NCI-H2171 (cell line): Measurements from ENCODE around the gene EFHD2.
"Not testable (repeated sequence)": the region's sequence is repeated elsewhere in the genome, so short reads cannot be mapped to it uniquely, and the experiment has no call there.

ENCODE experiments used
- DNase-seq: peaks from one replicate; lab custom pipeline; 2025; lab: John Stamatoyannopoulos, UW

Gene EFHD2

DNA sequence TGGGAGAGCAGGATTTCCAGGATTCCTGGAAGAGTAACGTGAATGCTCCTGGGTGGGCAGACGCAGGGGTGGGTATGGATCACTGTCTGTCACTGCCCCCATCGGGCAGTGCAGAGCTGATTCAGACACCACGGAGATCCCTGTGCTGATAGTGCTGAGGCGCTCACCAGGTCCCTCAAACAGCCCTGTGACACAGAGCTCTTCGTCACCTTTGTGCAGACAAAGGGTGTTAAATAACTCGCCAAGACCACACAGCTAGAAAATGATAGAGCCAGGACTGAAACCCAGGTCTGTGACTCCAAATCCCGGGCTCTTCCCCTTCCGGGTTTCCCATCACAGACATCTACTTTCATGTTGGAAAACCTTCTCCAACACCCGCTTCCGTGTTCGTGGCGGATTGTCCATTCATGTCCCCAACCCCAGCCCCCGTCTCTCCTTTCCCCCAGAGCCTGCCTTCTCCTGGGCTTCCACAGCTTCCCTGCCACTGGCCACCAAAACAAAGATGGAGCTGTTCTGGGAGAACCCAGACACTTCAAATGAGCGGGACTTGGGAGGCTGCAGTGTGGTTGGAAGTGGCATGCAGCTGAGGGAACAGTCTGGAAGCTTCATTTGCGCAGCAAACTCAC is 2.6 kb downstream of the EFHD2 start:
- no peak for DNase-seq

DNA sequence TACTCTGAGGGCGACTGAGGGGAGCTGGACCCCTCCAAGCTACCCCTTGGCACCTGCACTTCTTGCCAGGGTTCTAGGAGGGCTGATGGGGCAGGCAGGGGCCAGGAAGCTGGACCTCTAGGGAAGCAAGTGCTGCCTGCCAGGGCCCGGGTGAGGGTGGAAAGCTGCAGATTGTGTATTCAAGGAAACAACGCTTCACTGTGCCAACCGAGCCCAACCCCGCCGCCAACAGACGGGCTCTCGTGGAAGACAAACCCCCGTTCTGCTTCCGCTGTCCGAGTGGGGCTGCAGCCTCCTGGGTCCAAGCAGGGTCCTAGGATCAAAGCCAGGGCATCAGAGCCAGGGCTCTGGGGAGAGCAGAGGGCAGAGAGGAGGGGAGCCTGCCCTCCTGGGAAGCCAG is 3.2 kb downstream of the EFHD2 start:
- no peak for DNase-seq

DNA sequence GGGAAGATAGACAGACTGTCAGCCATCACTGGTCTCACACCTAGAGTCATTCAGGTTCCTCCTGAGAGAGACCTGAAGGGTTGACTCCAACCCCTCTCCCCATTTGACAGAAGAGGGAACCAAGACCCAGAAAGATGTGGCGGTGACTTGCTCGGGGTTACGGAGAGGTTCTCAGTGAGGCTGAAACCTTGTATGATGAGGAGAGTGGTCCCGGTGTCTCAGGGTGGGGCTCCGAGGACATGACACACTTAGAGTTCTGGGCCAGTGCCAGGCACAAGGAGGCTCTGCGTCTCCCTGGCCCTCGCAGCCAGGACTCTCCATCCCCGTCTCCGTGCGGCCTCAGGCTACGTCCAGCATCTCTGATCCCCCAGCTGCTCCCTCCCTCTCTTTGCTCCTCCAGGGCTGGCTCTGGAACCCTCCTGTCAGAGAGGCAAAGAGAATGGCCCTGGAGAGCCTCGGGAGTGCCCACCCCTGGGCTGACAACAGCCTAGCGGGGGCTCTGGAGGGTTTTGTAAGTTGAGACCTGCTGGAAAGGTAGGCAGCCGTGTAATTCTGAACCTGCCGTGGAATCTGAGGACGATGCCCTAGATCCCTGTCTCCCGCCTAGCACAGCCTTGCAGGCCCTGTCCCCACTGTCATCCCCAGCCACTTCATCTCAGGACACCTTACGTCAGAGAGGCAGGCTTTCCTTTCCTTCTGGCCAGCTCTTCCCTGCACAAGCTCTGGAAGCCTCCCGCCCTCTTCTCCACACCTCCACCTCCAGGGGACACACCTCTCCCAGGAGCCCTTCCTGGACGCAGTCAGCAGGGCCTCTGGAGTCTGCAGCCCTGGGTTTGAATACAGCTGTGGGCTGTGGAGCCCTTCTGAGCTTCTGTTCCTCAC is 4.1 kb downstream of the EFHD2 start:
- no peak for DNase-seq

DNA sequence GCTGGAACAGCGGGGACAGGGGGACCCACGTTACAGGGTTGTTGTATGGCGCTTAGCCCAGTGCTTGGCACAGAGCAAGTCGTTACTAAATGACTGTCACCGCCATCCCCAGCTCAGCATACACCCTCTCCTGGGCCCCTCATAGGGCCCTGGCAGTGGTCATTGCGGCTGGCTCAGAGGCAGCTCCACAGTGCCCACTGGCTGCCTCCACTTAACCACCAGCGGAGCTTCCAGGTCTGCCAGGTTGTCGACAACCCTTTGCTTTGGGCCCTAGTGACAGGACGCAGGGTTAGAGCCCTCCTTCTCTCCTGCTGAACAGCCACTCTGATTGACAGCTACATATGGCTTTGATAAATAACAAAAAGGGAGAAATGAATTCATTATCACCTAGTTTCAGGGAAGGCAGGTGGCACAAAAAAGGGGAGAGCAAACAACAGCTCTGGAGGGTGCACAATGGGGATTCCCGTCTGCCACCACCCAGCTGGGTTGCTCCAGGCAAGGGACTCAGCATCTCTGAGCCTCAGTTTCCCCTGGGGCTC is 4.8 kb downstream of the EFHD2 start:
- DNase-seq, result no peak

DNA sequence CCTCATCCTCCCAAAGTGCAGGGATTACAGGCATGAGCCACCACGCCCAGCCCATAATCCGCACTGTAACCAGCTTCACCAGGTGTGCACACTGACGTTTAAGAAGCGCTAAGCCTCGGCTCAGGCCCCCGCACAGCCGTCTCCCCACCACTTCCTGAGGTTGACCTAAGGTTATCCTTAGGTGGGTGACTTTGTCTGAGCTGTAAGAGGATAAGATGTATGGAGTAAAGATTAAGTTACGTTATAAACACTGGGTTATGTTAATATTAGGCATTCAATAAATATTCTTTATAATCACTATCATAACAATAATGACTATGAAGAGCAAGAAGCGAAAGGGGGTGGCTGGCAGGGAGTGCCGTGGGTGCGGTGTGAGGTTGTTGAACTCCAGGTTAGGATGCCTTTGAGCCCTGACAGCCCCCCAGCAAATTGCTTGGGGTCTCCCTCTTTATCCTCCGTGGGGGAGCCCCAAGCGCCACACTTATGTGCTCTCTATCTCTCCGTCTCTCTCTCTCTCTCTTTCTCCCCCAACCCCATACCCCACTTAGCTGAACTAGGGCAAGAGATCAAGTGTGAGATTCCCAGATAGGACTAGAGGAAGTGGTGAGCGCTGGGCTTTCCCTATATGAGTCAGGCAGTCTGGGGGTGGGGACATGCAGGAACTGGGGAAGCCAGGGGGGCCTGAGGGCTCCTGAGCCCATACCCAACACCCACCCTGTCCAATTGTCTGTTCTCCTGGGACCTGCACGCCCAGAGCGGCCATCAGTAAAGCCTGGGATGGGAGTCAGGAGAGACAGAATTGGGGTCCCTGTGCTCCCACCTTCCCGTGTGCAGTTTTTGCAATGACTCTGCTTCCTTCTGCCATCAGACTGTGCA is 7.6 kb downstream of the EFHD2 start:
- DNase-seq, result no peak

DNA sequence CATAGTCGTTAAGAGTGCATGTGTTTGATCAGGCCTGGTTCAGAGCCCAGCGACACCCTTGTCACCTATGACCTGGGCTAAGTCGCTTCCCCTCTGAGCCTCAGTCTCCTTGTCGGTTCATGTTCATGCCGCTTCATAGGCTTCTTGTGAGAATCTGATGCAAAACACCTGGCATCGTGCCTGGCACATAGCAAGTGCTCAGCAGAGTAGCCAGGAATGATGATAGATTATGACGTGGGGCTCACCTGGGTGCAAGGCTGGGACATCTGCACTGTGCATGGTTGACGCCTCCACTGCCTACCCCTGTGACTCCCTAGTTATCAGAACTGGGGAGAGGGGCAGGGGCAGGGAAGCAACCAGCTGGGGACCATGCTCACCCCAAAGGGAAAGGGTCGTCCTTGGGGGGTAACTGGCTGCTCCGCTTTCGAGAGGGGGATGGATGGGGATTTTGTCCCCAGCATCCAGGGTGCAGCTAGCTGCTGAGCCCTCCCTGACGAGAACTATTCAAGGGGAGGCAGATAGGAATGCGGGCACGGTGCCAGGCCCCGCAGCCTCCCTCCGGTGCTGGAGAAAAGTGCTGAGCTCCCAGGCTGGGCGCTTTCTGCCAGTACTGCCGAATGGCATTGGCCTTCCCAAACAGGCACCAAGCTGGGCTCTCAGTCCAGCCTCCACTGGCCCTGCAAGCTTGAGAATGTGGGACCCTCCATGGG is 9.3 kb downstream of the EFHD2 start:
- peak; percentile 40 for DNase-seq

DNA sequence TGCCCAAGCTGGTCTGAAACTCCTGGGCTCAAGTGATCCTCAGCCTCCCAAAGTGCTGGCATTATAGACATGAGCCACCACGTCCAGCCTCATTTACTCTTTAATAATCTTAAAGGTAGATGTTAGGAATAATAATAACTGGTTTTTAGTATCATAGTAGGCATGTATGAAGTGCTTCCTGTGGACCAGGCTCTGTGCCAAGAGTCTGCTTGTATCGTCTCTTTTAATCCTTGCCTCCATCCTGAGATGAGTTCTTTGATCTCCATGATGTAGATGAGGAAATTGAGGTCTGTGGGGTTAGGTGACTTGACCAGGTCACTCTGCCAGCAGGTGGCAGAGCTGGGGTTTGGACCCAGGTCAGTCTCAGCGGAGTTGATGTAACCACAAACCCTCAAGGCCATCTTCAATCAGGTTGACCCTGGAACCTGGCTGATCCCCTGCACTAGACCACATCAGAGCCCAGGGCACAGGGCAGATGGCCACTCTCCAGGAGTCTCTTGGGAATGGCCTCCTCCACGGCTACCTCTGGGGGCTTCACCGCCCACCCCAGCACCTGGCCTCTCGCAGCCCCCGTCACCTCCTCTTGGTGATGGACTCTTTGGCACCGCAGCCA is 11.3 kb downstream of the EFHD2 start:
- DNase-seq, result no peak

DNA sequence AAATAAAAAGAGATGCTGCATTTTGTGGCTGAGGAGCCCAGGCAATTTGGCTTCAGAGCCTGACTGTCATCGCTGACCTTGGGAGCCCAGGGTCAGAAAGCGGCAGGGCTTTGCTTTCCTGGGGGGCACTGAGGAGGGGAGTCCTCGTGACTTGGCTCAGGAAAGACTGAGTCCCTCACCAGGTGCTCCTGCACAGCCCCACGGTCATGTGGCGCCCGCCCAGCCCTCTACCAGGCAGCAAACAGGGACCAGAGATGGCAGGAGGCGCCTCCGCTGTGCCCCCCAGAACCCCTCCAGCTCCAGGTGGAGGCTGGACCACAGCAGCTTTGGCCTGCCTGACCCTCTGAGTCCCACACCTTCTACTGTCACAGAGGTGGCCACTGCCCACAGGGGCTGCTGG is 13.2 kb downstream of the EFHD2 start:
- DNase-seq, result no peak

DNA sequence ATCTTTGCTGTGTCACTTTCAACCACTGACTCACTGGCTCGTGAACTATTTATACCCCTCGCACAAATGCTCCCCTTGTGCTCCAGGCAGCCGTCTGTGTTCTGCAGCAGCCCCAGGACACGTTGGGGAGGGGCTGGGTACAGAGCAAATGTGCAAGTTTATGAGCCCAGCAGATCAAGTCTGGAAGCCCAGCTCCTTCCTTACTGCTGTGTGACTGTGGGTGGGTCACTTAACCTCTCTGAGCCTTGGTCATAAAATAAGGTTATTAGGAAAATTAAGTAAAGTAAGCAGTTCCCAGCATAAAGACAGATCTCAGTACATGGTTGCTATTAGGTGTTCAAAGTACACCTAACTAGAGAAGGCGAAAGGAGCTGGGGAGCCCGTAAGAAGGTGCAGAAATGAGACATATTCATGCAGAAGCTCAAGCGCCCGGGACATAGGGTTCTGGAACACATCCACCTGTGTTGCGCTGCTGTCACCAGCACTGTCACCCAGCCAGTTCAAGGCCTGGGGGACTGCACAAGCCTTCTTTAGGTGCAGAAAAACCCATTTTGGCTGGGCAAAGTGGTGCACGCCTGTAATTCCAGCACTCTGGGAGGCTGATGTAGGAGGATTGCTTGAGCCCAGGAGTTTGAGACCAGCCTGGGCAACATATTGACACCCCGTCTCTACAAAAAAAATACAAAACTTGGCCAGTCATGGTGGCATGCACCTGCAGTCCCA is 13.8 kb downstream of the EFHD2 start:
- no peak for DNase-seq

DNA sequence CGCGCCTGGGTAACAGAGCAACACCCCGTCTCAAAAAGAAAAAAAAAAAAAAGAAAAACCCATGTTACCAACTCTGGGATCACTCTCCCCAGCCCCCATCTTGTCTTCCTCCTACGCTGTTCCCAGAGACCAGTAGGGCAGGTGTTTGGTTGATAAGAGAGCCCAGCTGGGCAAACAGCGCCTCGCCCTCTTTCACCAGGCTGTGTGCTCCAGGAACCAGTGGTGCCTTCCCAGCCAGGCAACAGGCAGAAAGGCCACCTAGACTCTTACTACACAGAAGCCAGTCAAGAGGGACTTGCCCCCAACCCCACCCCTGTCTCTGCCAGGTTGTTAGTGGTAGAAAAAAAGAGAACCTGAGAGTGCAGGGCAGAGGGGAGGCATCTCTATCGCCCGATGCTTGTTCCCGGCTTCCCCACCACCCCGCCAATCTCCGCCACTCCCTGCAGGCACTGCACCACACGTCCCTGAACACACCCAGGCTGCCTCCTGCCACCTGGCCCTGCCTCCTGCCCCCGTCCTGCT is 14.5 kb downstream of the EFHD2 start:
- DNase-seq, result peak; percentile 78

DNA sequence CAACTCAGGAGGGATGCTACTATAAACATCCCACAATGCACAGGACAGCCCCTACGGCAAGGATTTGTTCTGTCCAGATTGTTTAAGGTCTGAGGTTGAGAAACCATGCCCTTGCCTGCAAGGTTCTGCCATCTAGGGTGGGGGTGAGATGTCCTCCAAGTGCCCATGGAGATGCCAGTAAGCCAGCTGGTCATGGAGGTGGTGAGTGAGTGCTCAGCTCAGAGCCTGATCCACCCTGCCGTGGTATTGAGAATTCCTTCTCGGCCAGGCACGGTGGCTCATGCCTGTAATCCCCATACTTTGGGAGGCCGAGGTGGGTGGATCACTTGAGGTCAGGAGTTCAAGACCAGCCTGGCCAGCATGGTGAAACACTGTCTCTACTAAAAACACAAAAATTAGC is 15.3 kb downstream of the EFHD2 start:
- no peak for DNase-seq

DNA sequence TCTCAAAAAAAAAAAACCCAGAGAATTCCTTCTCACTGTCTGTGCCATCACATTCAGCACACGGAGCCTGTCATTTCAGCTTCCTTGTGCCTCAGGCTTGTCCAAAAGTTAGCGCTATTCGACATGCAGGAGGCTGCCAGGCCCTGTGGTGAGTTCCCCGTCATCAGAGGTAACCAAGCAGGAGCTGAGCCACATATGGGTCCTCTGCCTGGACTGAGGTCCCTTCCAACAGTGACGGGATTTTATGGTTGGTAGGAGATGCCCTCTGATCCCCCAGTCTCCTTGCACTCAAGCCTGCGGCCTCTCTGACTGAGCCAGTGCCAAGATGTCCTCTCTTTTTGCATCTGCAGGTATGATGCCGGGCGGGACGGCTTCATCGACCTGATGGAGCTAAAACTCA is 15.8 kb downstream of the EFHD2 start:
- no peak for DNase-seq

DNA sequence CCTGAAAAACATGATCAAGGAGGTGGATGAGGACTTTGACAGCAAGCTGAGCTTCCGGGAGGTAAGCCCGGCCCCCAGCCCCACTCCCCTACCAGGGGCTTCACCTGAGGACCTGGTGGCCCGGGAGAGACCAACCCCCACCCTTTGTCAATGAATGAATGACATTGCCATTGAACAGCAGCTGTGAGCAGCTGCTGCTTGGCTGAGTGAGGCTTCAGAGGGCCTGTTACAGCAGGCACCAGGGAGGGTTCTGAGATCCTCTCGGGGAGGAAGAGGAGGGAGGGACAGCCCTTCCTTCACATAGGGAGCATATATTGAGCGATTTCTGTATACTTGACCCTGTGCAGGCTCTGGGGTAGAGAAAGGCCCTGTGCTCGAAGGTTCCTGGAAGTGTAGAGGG is 16.3 kb downstream of the EFHD2 start:
- no peak for DNase-seq

DNA sequence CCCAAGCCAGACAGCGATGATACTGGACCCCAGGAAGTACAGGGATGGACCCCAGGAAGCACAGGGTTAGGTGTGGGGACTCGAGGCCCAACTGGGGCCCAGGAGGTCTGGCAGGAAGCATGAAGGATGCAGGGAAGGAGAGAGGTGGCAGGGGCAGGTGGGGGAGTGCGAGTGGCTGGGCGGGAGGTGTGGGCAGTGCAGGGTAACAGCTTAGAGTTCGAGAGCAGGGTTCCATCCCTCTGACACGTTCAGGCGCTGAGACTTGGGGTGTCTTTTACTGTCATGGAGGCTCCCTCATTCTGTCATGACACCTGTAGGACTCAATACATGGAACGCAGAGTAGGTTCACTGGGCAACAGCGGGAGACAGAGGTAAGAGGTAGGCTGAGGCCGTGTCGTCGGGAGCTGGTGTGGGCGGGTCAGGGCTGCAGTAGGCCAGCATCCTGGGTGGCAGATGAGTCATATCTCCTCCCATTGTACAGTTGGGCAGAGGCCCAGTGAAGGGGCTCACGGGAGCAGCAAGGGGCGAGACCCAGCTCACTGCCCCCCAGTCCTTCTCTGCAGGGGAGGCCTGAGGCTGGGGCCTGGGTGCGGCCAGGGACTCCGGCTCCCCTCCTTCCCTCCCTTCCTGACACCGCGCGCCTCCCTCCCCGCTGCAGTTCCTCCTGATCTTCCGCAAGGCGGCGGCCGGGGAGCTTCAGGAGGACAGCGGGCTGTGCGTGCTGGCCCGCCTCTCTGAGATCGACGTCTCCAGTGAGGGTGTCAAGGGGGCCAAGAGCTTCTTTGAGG is 17.0 kb downstream of the EFHD2 start:
- no peak for DNase-seq

DNA sequence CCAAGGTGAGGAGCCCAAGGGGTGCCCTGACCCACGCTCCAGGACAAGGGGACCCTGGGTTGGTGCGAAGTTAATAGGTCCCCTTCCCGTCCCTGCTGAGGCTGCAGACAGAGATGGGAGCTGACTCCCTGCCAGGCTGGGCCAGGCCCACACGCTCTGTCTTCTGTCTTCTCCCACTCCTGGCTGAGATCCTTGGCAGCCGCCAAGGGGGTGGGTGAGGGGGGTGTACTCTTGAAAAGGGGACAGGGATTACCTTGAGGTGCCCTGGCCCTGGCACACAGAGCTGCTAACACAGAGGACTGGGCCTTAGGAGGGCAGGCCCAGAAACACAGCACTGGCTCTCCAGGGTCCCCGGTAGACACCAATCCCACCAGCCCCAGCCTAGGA is 17.6 kb downstream of the EFHD2 start:
- DNase-seq, result no peak

DNA sequence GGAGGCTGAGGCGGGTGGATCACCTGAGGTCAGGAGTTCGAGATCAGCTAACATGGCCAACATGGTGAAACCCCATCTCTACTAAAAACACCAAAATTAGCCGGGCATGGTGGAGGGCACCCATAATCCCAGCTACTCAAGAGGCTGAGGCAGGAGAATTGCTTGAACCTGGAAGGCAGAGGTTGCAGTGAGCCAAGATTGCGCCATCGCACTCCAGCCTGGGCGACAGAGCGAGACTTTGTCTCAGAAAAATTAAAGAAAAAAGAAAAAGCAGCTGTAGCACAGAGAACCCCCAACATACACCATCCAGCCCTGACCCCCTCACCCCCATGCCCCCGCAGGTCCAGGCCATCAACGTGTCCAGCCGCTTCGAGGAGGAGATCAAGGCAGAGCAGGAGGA is 18.6 kb downstream of the EFHD2 start:
- not testable (repeated sequence) for DNase-seq

DNA sequence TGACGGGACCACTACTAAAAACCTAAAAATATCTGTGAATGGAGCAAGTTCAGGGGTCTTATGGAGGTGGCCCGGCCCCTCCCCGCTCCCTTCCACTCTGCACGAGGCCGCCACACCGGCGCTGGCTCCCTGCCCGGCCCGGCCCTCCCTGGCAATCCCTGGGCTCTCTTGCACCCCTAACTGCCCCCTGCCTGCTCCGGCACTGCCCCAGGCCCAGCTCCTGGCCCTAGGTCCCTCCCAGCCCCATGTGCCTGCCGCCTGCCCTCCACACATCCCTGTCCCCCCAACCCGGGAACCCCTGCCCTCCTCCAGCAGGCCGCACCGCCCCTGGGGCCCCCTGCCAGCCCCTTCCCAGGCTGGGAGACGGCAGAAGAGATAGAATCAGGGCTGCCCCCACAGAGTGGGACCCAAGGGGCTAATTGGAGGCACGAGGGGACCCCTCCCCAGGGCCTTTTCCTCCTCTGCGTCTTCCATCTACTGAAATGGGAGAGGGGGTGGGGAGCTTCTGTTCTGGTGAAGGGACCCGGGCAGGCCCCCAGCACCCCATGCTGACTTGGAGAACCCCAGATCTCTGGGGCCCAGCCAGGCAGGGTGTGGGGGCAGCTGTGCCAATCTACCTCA is 19.2 kb downstream of the EFHD2 start:
- DNase-seq, result no peak

DNA sequence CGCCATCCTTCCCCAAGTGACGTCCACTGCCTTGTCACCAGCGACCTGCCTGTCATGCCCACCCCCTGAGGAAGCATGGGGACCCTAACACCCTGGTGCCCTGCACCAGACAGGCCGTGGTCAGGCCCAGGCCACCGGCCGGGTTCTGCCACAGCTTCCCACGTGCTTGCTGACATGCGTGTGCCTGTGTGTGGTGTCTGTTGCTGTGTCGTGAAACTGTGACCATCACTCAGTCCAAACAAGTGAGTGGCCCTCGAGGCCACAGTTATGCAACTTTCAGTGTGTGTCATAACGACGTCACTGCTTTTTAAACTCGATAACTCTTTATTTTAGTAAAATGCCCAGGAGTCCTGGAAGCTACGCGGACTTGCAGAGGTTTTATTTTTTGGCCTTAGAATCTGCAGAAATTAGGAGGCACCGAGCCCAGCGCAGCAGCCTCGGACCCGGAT is 20.0 kb downstream of the EFHD2 start:
- DNase-seq, result no peak
